ENCODE data around the gene MEAF6.
"Not testable (repeated sequence)": the region's sequence is repeated elsewhere in the genome, so short reads cannot be mapped to it uniquely, and the experiment has no call there.

Gene MEAF6

GRCh38 chr1:37533317-37534093 is 18.9 kb upstream of the MEAF6 start:
- H2AFZ ChIP-seq (ENCODE audit: low read depth) = no peak overlapping the region
- no peaks in the 10 kb centered on the region for H3K36me3 ChIP-seq (ENCODE audit: insufficient read depth)
- no peak for TF ChIP-seq CTCF (conservative IDR thresholded peaks at IDR 0.05; ENCODE audit: low read depth, low read length)
- no peak overlapping the region for H3K4me3 ChIP-seq (IDR thresholded peaks at IDR 0.05; ENCODE audit: insufficient read depth, low read depth, low read length)
- no peaks in the 10 kb centered on the region for H3K27me3 ChIP-seq (ENCODE audit: insufficient read depth, low read depth)
- H3K79me2 ChIP-seq (ENCODE audit: insufficient read depth, low read depth) = no peaks in the 10 kb centered on the region
- peaks cover 22% of the 10 kb centered on the region for H3K4me1 ChIP-seq (ENCODE audit: low read depth, poor library complexity, severe bottlenecking)
- no peak overlapping the region for H3K27ac ChIP-seq
- no peak overlapping the region for H3K9ac ChIP-seq
- H3K4me2 ChIP-seq = no peak overlapping the region
- no peaks in the 10 kb centered on the region for H4K20me1 ChIP-seq (ENCODE audit: insufficient read depth)

GRCh38 chr1:37532418-37533156 is 18.0 kb upstream of the MEAF6 start:
- peaks cover 16% of the 10 kb centered on the region for H3K4me1 ChIP-seq (ENCODE audit: low read depth, poor library complexity, severe bottlenecking)
- not testable (repeated sequence) for H3K27me3 ChIP-seq (ENCODE audit: insufficient read depth, low read depth); H3K4me3 ChIP-seq (IDR thresholded peaks at IDR 0.05; ENCODE audit: insufficient read depth, low read depth, low read length); H2AFZ ChIP-seq (ENCODE audit: low read depth); H3K79me2 ChIP-seq (ENCODE audit: insufficient read depth, low read depth); H4K20me1 ChIP-seq (ENCODE audit: insufficient read depth); H3K4me2 ChIP-seq; H3K9ac ChIP-seq; H3K36me3 ChIP-seq (ENCODE audit: insufficient read depth); H3K27ac ChIP-seq

GRCh38 chr1:37529888-37530287 is 15.3 kb upstream of the MEAF6 start:
- H2AFZ ChIP-seq (ENCODE audit: low read depth); H3K27me3 ChIP-seq (ENCODE audit: insufficient read depth, low read depth); H3K4me1 ChIP-seq (ENCODE audit: low read depth, poor library complexity, severe bottlenecking); H3K27ac ChIP-seq; H3K4me2 ChIP-seq; H3K9ac ChIP-seq; H3K4me3 ChIP-seq (IDR thresholded peaks at IDR 0.05; ENCODE audit: insufficient read depth, low read depth, low read length); H4K20me1 ChIP-seq (ENCODE audit: insufficient read depth); H3K36me3 ChIP-seq (ENCODE audit: insufficient read depth); H3K79me2 ChIP-seq (ENCODE audit: insufficient read depth, low read depth): not testable (repeated sequence)

DNA sequence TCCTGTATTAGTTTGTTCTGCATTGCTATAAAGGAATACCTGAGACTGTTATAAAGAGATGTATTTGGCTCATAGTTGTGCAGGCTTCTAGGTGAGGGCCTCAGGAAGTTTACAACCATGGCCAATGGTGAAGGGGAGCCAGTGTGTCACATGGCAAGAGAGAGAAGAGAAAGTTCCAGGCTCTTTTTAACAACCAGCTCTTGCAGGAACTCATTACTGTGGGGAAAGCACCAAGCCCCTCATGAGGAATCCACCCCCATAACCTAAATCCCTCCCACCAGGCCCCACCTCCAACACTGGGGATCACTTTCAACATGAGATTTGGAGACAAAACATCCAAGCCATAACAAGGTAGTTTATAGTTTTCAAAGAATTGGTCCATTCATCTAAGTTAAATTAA is 5.0 kb upstream of the MEAF6 start:
- Histone ChIP-seq H4K20me1 (ENCODE audit: insufficient read depth) (no peaks in the 10 kb centered on the region), H3K4me1 (ENCODE audit: low read depth, poor library complexity, severe bottlenecking) (peaks cover 4% of the 10 kb centered on the region), H3K79me2 (ENCODE audit: insufficient read depth, low read depth) (no peaks in the 10 kb centered on the region), H3K27ac (no peak overlapping the region), H3K27me3 (ENCODE audit: insufficient read depth, low read depth) (no peaks in the 10 kb centered on the region), H2AFZ (ENCODE audit: low read depth) (no peak overlapping the region), H3K4me2 (no peak overlapping the region), H3K36me3 (ENCODE audit: insufficient read depth) (no peaks in the 10 kb centered on the region), H3K9ac (no peak overlapping the region), H3K4me3 (IDR thresholded peaks at IDR 0.05; ENCODE audit: insufficient read depth, low read depth, low read length) (no peak overlapping the region)
- TF ChIP-seq CTCF (conservative IDR thresholded peaks at IDR 0.05; ENCODE audit: low read depth, low read length) = no peak

- not testable (repeated sequence) for H3K4me1 ChIP-seq (ENCODE audit: low read depth, poor library complexity, severe bottlenecking); H3K27ac ChIP-seq; H3K79me2 ChIP-seq (ENCODE audit: insufficient read depth, low read depth); H3K4me3 ChIP-seq (IDR thresholded peaks at IDR 0.05; ENCODE audit: insufficient read depth, low read depth, low read length); H2AFZ ChIP-seq (ENCODE audit: low read depth); H3K27me3 ChIP-seq (ENCODE audit: insufficient read depth, low read depth); H4K20me1 ChIP-seq (ENCODE audit: insufficient read depth); H3K9ac ChIP-seq; H3K4me2 ChIP-seq; H3K36me3 ChIP-seq (ENCODE audit: insufficient read depth)
These were observed 4.4 kb upstream of the MEAF6 start for GRCh38 chr1:37518929-37519328.

DNA sequence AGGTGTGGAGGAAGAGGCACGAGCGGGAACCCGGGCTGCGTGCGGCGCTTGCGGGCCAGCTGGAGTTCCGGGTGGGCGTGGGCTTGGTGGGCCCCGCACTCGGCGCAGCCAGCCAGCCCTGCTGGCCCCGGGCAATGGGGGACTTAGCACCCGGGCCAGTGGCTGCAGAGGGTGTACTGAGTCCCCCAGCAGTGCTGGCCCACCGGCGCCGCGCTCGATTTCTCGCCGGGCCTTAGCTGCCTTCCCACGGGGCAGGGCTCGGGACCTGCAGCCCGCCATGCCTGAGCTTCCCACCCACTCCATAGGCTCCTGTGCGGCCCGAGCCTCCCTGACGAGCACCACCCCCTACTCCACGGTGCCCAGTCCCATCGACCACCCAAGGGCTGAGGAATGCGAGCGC is 3.7 kb upstream of the MEAF6 start:
- not testable (repeated sequence) for H4K20me1 ChIP-seq (ENCODE audit: insufficient read depth); H3K36me3 ChIP-seq (ENCODE audit: insufficient read depth); H3K4me3 ChIP-seq (IDR thresholded peaks at IDR 0.05; ENCODE audit: insufficient read depth, low read depth, low read length); H3K27me3 ChIP-seq (ENCODE audit: insufficient read depth, low read depth); H3K27ac ChIP-seq; H3K9ac ChIP-seq; H3K4me2 ChIP-seq; H3K4me1 ChIP-seq (ENCODE audit: low read depth, poor library complexity, severe bottlenecking); H3K79me2 ChIP-seq (ENCODE audit: insufficient read depth, low read depth); H2AFZ ChIP-seq (ENCODE audit: low read depth)
